Embryonic facial prominence (tissue), 1 donor: ENCODE results near the gene ZNF439.
"Not testable (repeated sequence)": the region's sequence is repeated elsewhere in the genome, so short reads cannot be mapped to it uniquely, and the experiment has no call there.

ENCODE experiments used
- DNase-seq: peaks from one replicate; pipeline ENCODE4 v3.0.0-alpha.2; 2016; ENCODE audit errors: extremely low spot score

Gene ZNF439

GRCh38 chr19:11848594-11849469 lies at the start of gene ZNF439:
Gene ZNF439, plus strand, starts transcription at chr19:11848726. Its CDS starts 142 bp downstream, at chr19:11848868.
- DNase-seq, result peak; percentile 50

- no peak for DNase-seq
Measured at GRCh38 chr19:11806354-11807098, 42.0 kb upstream of the ZNF439 start.

DNA sequence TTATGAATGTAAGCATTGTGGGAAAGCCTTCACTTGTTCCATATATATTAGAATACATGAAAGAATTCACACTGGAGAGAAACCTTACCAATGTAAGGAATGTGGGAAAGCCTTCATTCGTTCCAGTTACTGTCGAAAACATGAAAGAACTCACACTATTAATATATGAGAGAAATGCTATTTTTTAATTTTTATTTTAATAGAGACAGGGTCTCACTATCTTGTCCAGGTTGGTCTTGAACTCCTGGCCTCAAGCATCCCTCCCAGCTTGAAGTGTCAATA lies 41.5 kb upstream of the ZNF439 start:
- no peak for DNase-seq

DNA sequence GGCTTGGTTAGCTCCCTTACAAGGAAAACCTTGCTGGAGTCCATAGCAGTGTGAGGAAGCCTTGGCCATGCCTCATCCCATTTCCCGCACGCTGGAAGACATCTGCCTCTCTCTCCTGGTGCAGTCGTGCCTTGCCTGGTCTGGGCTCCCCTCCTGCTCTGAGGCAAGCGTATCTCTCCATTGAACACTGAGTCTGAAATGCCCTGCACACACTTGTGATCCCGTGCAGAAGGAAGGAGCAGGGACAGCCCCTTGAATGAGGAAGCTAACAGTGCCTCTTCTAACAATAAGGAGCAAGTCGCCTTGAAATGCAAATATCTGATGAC lies 34.9 kb upstream of the ZNF439 start:
- no peak for DNase-seq

GRCh38 chr19:11814029-11814699 lies 34.4 kb upstream of the ZNF439 start, which contains the start of gene ZNF440:
Gene ZNF440, plus strand, starts transcription at chr19:11814273. Its CDS starts 175 bp downstream, at chr19:11814448.
- DNase-seq, result peak; percentile 76

DNA sequence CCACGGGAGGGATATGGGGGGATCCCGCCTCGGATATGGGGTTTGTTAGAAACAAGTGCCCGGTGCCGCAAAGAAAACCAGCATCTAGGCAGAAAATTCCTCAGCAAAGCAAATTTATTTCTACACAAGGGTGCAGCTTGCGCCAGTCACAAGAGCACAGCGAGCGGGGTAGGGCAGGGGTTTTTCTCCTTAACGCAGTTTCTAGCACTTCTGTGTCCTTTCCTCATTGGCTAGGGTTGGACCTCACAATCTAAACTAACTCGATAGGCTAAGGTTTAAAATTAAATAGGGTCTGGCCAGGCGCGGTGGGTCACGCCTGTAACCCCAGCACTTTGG lies 33.9 kb upstream of the ZNF439 start:
- no peak for DNase-seq

DNA sequence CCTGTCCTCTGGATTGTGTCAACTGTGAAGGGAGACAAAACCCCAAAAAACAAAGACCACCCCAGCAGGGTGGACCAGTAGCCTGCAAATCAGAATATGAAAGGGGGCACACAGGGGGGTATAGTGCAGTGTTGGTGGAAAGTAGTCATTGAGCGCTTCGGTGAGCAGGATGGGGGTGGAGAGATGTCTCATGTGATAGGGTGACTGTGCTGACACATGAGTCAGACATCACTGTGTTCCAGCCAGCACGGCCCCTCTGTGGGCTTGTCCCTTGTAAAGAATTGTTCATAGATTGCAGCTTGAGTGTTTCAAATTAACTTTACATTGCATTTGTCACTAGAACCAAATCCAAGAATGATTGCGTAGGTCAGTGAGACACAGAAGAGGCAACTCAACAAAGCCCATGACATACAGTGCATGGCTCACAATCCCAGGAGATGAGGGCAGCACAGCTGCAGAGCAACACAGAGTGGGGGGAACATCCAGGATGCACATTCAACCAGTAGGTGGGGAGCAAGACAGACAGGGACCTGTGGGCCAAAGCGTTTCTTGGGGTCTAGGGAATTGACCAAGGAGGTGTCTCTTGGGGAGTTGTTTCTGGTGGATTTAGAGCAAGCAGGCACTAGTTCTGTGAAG lies 26.9 kb upstream of the ZNF439 start:
- DNase-seq, result no peak

GRCh38 chr19:11828957-11829876 lies 19.3 kb upstream of the ZNF439 start:
- DNase-seq, result not testable (repeated sequence)

DNA sequence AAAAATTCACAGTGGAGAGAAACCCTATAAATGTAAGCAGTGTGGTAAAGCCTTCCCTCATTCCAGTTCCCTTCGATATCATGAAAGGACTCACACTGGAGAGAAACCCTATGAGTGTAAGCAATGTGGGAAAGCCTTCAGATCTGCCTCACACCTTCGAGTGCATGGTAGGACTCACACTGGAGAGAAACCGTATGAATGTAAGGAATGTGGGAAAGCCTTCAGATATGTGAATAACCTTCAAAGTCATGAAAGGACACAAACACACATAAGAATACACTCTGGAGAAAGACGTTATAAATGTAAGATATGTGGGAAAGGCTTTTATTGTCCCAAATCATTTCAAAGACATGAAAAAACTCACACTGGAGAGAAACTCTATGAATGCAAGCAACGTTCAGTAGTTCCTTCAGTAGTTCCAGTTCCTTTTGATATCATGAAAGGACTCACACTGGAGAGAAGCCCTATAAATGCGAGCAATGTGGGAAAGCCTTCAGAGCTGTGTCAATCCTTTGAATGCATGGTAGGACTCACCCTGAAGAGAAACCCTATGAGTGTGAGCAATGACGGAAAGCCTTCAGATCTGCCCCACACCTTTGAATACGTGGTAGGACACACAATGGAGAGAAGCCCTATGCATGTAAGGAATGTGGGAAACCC lies 16.1 kb upstream of the ZNF439 start:
- DNase-seq, result no peak

DNA sequence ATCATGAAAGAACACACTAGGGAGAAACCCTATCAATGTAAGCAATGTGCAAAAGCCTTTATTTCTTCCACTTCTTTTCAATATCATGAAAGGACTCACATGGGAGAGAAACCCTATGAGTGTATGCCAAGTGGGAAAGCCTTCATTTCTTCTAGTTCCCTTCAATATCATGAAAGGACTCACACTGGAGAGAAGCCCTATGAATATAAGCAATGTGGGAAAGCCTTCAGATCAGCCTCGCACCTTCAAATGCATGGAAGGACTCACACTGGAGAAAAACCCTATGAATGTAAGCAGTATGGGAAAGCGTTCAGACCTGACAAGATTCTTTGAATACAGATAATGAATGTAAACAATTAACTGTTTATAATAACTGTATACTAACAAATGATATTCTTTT lies 15.0 kb upstream of the ZNF439 start:
- no peak for DNase-seq

DNA sequence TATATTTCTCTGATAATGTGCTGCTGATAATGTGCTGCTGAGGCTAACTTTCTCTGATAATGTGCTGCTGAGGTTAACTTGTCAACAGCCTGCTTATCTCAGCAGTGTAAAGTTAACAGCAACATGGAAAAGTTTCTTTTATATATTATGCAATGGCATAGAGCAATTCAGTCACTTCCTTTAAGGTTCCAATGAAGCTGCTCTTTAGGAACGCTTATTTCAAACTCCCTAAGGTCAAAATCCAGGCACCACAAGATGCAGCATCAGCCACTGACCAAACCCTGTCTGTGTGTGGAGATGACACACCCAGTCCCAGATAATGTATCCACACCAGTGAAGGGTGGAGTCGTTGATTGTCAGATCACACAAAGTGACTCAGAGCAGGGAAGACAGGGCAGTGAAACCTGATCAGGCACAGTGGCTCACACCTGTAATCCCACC lies 12.9 kb upstream of the ZNF439 start:
- not testable (repeated sequence) for DNase-seq

GRCh38 chr19:11843722-11844121 lies 4.8 kb upstream of the ZNF439 start:
- DNase-seq, result no peak

GRCh38 chr19:11847615-11848014 lies 911 bp upstream of the ZNF439 start:
- DNase-seq, result not testable (repeated sequence)

- DNase-seq, result no peak
Measured at GRCh38 chr19:11848200-11848593, 329 bp upstream of the ZNF439 start.

GRCh38 chr19:11850289-11850688 lies 1.8 kb downstream of the ZNF439 start:
- not testable (repeated sequence) for DNase-seq

- no peak for DNase-seq
Measured at GRCh38 chr19:11853358-11853757, 4.8 kb downstream of the ZNF439 start.

- DNase-seq, result no peak
Measured at GRCh38 chr19:11856596-11857250, 8.2 kb downstream of the ZNF439 start.

- no peak for DNase-seq
Measured at GRCh38 chr19:11860721-11861120, 12.2 kb downstream of the ZNF439 start.

- DNase-seq, result no peak
Measured at GRCh38 chr19:11861301-11861700, 12.8 kb downstream of the ZNF439 start.

- DNase-seq, result not testable (repeated sequence)
Measured at GRCh38 chr19:11867766-11868165, 19.2 kb downstream of the ZNF439 start.
